PFSK-1 (cell line): Measurements from ENCODE around the gene SLC37A4. TPM values are rescaled to one million over a fixed set of nuclear protein-coding genes. Genes with fewer than 3 reads are reported as not detected.

ENCODE experiments used
- FOXP2 ChIP-seq: optimal IDR thresholded peaks from 2 replicates; pipeline ENCODE3; 2011; ENCODE audit warnings: borderline replicate concordance, control low read depth, inconsistent platforms; ENCODE audit not compliant: insufficient read depth; ENCODE audit errors: extremely low read length, extremely low read depth
- POLR2AphosphoS5 ChIP-seq: IDR thresholded peaks from 2 replicates; pipeline ENCODE4 v1.6.1; 2012; ENCODE audit warnings: low read depth, mild to moderate bottlenecking, control low read depth, low read length, moderate library complexity
- SIN3A ChIP-seq: IDR thresholded peaks from 2 replicates; pipeline ENCODE4 v1.6.1; 2012; ENCODE audit warnings: mild to moderate bottlenecking, low read length, moderate library complexity, borderline replicate concordance; ENCODE audit not compliant: insufficient read depth
- TAF1 ChIP-seq: IDR thresholded peaks from 2 replicates; pipeline ENCODE4 v1.6.1; 2012; ENCODE audit warnings: low read length, control low read depth, borderline replicate concordance; ENCODE audit not compliant: insufficient read depth
- polyA plus RNA-seq: library from polyadenylated mRNA; unstranded; fragments of >200 nt; gene quantifications from one replicate; pipeline ENCODE4 v1.2.1, GENCODE V29; 2012; ENCODE audit warnings: low read depth, missing spikeins; ENCODE audit not compliant: insufficient read length
- TF ChIP-seq, protein P1 (sequence below), 2 experiments: IDR thresholded peaks; 2 replicates each; pipeline versions ENCODE4 v1.6.1 to v1.8.0; 2011 to 2012; ENCODE audit warnings: low read depth in 2 of 2, low read length in 2 of 2, control low read depth in 1 of 2, inconsistent platforms in 1 of 2, mild to moderate bottlenecking in 1 of 2, moderate library complexity in 1 of 2; ENCODE audit not compliant: insufficient read depth in 1 of 2

The SLC37A4 gene
- 11.1 TPM for polyA plus RNA-seq

DNA sequence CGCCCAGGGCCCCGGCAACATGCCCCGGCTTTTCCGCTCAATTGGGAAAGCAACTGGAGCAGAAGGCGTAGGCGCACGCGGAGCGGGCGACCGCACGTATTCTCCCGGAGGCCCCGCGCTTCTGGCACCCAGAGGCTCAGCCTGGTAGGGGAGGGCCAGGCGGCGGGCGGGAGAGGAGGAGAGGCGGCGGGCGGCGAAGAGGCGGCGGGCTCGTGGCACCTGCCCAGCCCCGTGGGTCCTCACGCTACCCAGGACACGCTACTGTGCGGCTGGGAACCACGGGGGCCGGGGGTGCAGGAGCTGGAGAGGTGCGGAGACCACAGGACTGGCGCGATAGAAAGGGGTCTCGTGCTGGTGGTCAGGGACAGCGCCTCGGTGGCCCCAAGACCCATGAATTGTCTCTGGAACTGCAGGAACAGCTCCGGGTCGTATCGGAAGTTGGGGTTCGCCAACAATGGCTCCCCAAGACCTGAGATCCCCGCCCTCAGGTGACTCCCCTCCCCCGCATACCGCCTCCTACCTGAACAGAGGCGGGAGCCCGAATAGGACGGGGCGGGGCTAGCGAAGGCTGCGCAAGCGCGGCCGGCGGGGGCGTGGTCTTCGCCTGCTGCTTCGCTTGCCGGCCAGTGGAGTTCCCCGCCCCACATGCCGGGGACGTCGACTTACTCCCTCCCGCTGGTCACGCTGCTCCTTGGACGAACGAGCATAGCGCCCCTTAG, at the start of gene SLC37A4:
SLC37A4 (minus strand) TSS at position 549 of the 719 bp plus-strand sequence.
- TF ChIP-seq SIN3A (no peak), TAF1 (peak; percentile 35; the same call in 1 of the 2 replicates), FOXP2 (peak; percentile 87), POLR2AphosphoS5 (peak; percentile 83)
- TF ChIP-seq, protein P1, sequence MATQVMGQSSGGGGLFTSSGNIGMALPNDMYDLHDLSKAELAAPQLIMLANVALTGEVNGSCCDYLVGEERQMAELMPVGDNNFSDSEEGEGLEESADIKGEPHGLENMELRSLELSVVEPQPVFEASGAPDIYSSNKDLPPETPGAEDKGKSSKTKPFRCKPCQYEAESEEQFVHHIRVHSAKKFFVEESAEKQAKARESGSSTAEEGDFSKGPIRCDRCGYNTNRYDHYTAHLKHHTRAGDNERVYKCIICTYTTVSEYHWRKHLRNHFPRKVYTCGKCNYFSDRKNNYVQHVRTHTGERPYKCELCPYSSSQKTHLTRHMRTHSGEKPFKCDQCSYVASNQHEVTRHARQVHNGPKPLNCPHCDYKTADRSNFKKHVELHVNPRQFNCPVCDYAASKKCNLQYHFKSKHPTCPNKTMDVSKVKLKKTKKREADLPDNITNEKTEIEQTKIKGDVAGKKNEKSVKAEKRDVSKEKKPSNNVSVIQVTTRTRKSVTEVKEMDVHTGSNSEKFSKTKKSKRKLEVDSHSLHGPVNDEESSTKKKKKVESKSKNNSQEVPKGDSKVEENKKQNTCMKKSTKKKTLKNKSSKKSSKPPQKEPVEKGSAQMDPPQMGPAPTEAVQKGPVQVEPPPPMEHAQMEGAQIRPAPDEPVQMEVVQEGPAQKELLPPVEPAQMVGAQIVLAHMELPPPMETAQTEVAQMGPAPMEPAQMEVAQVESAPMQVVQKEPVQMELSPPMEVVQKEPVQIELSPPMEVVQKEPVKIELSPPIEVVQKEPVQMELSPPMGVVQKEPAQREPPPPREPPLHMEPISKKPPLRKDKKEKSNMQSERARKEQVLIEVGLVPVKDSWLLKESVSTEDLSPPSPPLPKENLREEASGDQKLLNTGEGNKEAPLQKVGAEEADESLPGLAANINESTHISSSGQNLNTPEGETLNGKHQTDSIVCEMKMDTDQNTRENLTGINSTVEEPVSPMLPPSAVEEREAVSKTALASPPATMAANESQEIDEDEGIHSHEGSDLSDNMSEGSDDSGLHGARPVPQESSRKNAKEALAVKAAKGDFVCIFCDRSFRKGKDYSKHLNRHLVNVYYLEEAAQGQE (IDR thresholded peaks at IDR 0.05; ENCODE audit: insufficient read depth in 1 of 2, low read depth in 2 of 2, low read length in 2 of 2), result no peak

DNA sequence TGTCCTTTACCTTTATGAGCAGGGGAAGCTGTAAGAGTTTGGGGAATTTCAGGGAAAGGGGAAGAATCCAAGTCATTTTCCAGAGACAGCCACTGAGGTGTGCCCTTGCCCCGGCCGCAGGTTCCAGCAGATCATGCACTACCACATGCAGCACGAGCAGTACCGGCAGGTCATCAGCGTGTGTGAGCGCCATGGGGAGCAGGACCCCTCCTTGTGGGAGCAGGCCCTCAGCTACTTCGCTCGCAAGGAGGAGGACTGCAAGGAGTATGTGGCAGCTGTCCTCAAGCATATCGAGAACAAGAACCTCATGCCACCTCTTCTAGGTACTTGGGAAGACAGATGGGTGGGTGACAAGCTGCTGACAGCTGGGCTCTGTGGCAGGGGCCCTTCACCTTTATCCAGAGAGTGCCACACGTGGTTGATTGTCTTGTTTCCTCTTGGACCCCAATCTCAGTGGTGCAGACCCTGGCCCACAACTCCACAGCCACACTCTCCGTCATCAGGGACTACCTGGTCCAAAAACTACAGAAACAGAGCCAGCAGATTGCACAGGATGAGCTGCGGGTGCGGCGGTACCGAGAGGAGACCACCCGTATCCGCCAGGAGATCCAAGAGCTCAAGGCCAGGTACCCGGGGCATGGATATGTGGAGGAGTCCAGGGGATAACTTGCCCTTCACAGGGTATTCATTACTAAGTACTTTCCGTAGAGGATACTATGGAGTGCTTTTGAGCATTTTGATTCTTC, 48.2 kb upstream of the SLC37A4 start:
- TF ChIP-seq SIN3A, result no peak

DNA sequence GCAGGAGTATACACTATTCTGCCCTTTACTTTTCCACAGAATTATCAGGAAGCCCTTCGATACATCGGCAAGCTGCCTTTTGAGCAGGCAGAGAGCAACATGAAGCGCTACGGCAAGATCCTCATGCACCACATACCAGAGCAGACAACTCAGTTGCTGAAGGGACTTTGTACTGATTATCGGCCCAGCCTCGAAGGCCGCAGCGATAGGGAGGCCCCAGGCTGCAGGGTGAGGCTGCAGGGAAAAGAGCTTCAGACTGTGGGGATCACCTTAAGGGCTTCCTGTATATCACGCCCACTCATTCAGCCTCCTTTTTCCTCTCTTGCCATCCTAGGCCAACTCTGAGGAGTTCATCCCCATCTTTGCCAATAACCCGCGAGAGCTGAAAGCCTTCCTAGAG, 47.2 kb upstream of the SLC37A4 start:
- TF ChIP-seq POLR2AphosphoS5 (no peak), TAF1 (no peak), SIN3A (no peak), FOXP2 (no peak)
- TF ChIP-seq, protein P1 (IDR thresholded peaks at IDR 0.05; ENCODE audit: insufficient read depth in 1 of 2, low read depth in 2 of 2, low read length in 2 of 2), result no peak

DNA sequence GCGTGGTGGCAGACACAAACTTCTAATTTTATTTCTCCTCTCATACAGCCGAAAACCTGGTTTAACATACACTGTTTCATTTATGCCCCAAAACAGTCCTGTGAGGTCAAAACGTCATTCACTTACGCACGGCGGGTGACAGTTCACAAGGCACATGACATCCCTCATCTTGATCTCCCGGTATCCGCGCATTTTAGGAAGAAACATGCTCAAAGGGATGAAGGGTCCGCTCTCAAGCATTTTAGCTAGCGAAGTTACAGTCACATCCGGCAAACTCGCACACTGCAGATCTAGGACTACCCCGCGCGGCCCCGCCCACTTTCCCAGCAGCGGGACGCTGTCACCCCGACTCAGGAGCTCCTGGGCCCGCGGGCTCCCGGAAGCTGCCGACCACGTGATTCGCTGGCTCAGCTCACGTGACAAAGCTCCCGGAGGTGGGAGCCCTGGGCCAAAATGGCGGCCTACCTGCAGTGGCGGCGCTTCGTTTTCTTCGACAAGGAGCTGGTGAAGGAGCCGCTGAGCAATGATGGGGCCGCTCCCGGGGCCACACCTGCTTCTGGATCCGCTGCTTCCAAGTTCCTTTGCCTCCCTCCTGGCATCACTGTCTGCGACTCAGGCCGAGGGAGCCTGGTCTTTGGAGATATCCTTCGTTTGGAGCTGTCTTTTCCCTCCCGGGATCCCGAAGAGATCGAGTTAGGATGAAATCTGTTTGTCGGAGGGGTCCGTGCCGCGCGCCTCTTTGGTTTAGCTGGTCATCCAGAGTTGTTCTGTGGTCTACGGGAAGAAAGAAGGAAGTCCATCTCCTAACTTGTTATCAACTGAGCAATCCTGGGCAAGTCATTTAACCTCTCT, 36.9 kb upstream of the SLC37A4 start, which contains the start of gene VPS11:
VPS11 (plus strand) TSS at position 448 of the 852 bp plus-strand sequence; CDS start at position 454, 6 bp downstream.
- peak; percentile 80 for TF ChIP-seq TAF1
- peak; percentile 86 for TF ChIP-seq SIN3A
- TF ChIP-seq FOXP2, result peak; percentile 48
- TF ChIP-seq POLR2AphosphoS5, result peak; percentile 82
- TF ChIP-seq, protein P1 (IDR thresholded peaks at IDR 0.05; ENCODE audit: insufficient read depth in 1 of 2, low read depth in 2 of 2, low read length in 2 of 2), result no peak

DNA sequence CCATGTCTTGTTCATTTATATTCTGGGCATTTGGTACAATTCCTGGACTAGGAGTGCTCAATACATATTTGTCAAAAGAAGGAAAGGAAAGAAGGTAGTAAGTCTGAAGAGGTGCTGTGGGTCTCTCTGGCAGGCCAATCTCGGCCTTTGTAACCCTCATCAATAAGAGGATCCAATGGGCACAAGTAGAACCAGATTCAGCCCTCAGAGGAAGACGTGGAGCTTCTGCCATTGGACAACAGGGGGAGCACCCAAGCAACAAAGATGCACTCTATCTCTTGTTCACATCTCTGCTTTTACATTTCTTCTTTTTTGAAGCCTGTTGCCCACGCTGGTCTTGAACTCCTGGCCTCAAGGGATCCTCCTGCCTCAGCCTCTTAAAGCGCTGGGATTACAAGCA, 34.7 kb upstream of the SLC37A4 start:
- TF ChIP-seq TAF1 (no peak), SIN3A (no peak), FOXP2 (no peak), POLR2AphosphoS5 (no peak)
- TF ChIP-seq, protein P1 (IDR thresholded peaks at IDR 0.05; ENCODE audit: insufficient read depth in 1 of 2, low read depth in 2 of 2, low read length in 2 of 2), result no peak
